Suprapubic skin (tissue), 4 donors: ENCODE results near the gene TRHDE. TPM values are rescaled to one million over a fixed set of nuclear protein-coding genes. Genes with fewer than 3 reads are reported as not detected.

ENCODE experiments used
- DNase-seq, 2 donors: peaks; one replicate each; pipeline ENCODE4 v3.0.0-alpha.2; 2019; ENCODE audit warnings: low spot score in 2 of 2
- H3K27ac ChIP-seq: fragments of 200-600 bp; sonication (generic); one replicate; pipeline ENCODE4 v1.5.1; 2019
- H3K27me3 ChIP-seq: fragments of 200-600 bp; sonication (generic); one replicate; pipeline ENCODE4 v1.5.1; 2019
- H3K36me3 ChIP-seq: fragments of 200-600 bp; sonication (generic); one replicate; pipeline ENCODE4 v1.5.1; 2019
- H3K4me1 ChIP-seq: fragments of 200-600 bp; sonication (generic); one replicate; pipeline ENCODE4 v1.5.1; 2019
- H3K4me3 ChIP-seq: fragments of 200-600 bp; sonication (generic); one replicate; pipeline ENCODE4 v1.5.1; 2019; ENCODE audit warnings: mild to moderate bottlenecking
- H3K9me3 ChIP-seq: fragments of 200-600 bp; sonication (generic); one replicate; pipeline ENCODE4 v1.5.1; 2019
- EP300 ChIP-seq: sonication (generic); formaldehyde crosslinking; IDR thresholded peaks from one replicate; pipeline ENCODE4 v1.6.1; 2017; ENCODE audit warnings: antibody characterized with exemption
- POLR2A ChIP-seq, 2 donors: fragments of 450-650 bp; IDR thresholded peaks; one replicate each; pipeline ENCODE4 v1.6.1; 2017; ENCODE audit warnings: antibody characterized with exemption in 2 of 2, mild to moderate bottlenecking in 2 of 2, moderate library complexity in 2 of 2
- POLR2AphosphoS5 ChIP-seq, 3 donors: sonication (generic); formaldehyde crosslinking; IDR thresholded peaks; one replicate each; pipeline ENCODE4 v1.6.1; 2017; ENCODE audit warnings: antibody characterized with exemption in 3 of 3
- WGBS: methylation state at CpG from one replicate; pipeline ENCODE4 v1.1.5; 2018; 5-methylcytosine and 5-hydroxymethylcytosine counted together
- total RNA-seq, 4 donors: library from RNA; depleted of rRNA; stranded (reverse); fragments of >200 nt; gene quantifications; one replicate each; pipeline ENCODE4 v1.1.0, GENCODE V29; 2016
- TF ChIP-seq, protein P1 (sequence below), 2 donors: fragments of 200-600 bp in 1 of 2; fragments of 450-650 bp in 1 of 2; sonication (generic) in 1 of 2; IDR thresholded peaks; one replicate each; pipeline ENCODE4 v1.5.1; 2016 to 2019; ENCODE audit warnings: antibody characterized with exemption in 2 of 2, mild to moderate bottlenecking in 1 of 2, moderate library complexity in 1 of 2

Gene TRHDE
- total RNA-seq, 4 donors from 2014 or later, result 0.49 to 1.2 (median 0.98) TPM

- H3K27ac ChIP-seq, result no peak overlapping the region
- H3K27me3 ChIP-seq, result no peaks in the 10 kb centered on the region
- WGBS, result 52% methylated on average over 3 of the region's 3 CpGs
- TF ChIP-seq POLR2A (IDR thresholded peaks at IDR 0.05) (no peak), EP300 (no peak), POLR2AphosphoS5 (IDR thresholded peaks at IDR 0.05) (no peak)
- TF ChIP-seq, protein P1, sequence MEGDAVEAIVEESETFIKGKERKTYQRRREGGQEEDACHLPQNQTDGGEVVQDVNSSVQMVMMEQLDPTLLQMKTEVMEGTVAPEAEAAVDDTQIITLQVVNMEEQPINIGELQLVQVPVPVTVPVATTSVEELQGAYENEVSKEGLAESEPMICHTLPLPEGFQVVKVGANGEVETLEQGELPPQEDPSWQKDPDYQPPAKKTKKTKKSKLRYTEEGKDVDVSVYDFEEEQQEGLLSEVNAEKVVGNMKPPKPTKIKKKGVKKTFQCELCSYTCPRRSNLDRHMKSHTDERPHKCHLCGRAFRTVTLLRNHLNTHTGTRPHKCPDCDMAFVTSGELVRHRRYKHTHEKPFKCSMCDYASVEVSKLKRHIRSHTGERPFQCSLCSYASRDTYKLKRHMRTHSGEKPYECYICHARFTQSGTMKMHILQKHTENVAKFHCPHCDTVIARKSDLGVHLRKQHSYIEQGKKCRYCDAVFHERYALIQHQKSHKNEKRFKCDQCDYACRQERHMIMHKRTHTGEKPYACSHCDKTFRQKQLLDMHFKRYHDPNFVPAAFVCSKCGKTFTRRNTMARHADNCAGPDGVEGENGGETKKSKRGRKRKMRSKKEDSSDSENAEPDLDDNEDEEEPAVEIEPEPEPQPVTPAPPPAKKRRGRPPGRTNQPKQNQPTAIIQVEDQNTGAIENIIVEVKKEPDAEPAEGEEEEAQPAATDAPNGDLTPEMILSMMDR (IDR thresholded peaks at IDR 0.05), result no peak
- no peak overlapping the region for H3K4me3 ChIP-seq
- H3K36me3 ChIP-seq, result no peaks in the 10 kb centered on the region
- no peaks in the 10 kb centered on the region for H3K9me3 ChIP-seq
- no peaks in the 10 kb centered on the region for H3K4me1 ChIP-seq
- DNase-seq, result no peak
Observed at GRCh38 chr12:72366255-72366654, 94.1 kb downstream of the TRHDE start.

GRCh38 chr12:72368298-72368697 is 96.1 kb downstream of the TRHDE start:
- TF ChIP-seq, protein P1 (IDR thresholded peaks at IDR 0.05), result no peak
- TF ChIP-seq EP300, result no peak
- TF ChIP-seq POLR2A (IDR thresholded peaks at IDR 0.05), result no peak
- TF ChIP-seq POLR2AphosphoS5 (IDR thresholded peaks at IDR 0.05), result no peak
- H3K4me1 ChIP-seq, result no peaks in the 10 kb centered on the region
- no peak overlapping the region for H3K27ac ChIP-seq
- no peaks in the 10 kb centered on the region for H3K27me3 ChIP-seq
- H3K4me3 ChIP-seq, result no peak overlapping the region
- H3K36me3 ChIP-seq, result no peaks in the 10 kb centered on the region
- no peaks in the 10 kb centered on the region for H3K9me3 ChIP-seq
- no peak for DNase-seq
- WGBS, result 93% methylated on average over 1 of the region's 1 CpG

DNA sequence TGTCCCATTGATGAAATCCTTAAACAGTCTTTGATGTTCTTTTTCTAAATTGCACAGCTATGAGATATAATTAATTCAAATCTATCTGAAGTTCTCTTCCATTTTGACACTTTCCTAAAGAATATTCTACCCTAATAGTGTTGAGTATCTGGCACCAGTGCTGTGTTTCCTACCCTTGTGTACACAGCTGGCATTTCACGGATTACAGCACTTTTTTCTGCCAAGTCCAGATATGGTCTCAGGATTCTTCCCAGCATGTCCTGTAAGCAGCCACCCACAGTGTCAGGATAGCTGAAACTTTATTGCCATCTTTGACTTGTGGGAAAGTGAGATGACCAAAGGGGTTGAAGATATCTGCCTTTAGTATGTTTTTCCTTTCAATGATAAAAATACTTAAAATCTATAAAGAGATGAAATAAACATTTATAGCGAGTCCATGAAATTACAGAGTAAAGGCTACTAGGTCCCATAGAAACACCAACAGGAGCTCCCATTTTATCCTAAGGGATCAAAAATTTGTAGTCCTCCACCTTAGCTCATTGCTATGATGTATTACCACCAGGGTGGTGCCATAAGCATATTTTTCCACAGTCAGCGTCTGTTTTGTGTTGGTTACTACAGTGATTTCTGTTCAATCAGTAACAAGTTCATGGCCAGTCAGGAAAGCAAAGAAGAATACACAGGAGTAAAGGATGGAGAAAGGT is 96.7 kb downstream of the TRHDE start:
- no peaks in the 10 kb centered on the region for H3K27me3 ChIP-seq
- no peaks in the 10 kb centered on the region for H3K36me3 ChIP-seq
- TF ChIP-seq POLR2AphosphoS5 (IDR thresholded peaks at IDR 0.05) (no peak), POLR2A (IDR thresholded peaks at IDR 0.05) (no peak), EP300 (no peak)
- TF ChIP-seq, protein P1 (IDR thresholded peaks at IDR 0.05), result no peak
- H3K4me1 ChIP-seq, result no peaks in the 10 kb centered on the region
- no peaks in the 10 kb centered on the region for H3K9me3 ChIP-seq
- no peak overlapping the region for H3K27ac ChIP-seq
- WGBS, result 71% methylated on average over 3 of the region's 3 CpGs
- no peak overlapping the region for H3K4me3 ChIP-seq
- no peak for DNase-seq

GRCh38 chr12:72369423-72369959 is 97.3 kb downstream of the TRHDE start:
- no peak for DNase-seq
- Histone ChIP-seq H3K36me3 (no peaks in the 10 kb centered on the region), H3K27ac (no peak overlapping the region), H3K27me3 (no peaks in the 10 kb centered on the region), H3K4me1 (no peaks in the 10 kb centered on the region), H3K4me3 (no peak overlapping the region), H3K9me3 (no peaks in the 10 kb centered on the region)
- 61% methylated on average over 4 of the region's 4 CpGs for WGBS
- TF ChIP-seq POLR2AphosphoS5 (IDR thresholded peaks at IDR 0.05), result no peak
- TF ChIP-seq, protein P1 (IDR thresholded peaks at IDR 0.05), result no peak
- TF ChIP-seq EP300, result no peak
- TF ChIP-seq POLR2A (IDR thresholded peaks at IDR 0.05), result no peak

GRCh38 chr12:72380441-72380840 is 108.3 kb downstream of the TRHDE start:
- Histone ChIP-seq H3K9me3 (no peaks in the 10 kb centered on the region), H3K27me3 (no peaks in the 10 kb centered on the region), H3K4me3 (no peak overlapping the region), H3K36me3 (no peaks in the 10 kb centered on the region), H3K4me1 (no peaks in the 10 kb centered on the region), H3K27ac (no peak overlapping the region)
- TF ChIP-seq POLR2A (IDR thresholded peaks at IDR 0.05) (no peak), POLR2AphosphoS5 (IDR thresholded peaks at IDR 0.05) (no peak), EP300 (no peak)
- TF ChIP-seq, protein P1 (IDR thresholded peaks at IDR 0.05), result no peak
- WGBS, result 86% methylated on average over 2 of the region's 2 CpGs
- no peak for DNase-seq
